Bone marrow (tissue), 2 donors: ENCODE measurements around the gene ZBTB40.

Source experiments
- DNase-seq, 2 donors: peaks; one replicate each; lab custom pipeline; 2025; lab: John Stamatoyannopoulos, UW

The ZBTB40 gene, protein sequence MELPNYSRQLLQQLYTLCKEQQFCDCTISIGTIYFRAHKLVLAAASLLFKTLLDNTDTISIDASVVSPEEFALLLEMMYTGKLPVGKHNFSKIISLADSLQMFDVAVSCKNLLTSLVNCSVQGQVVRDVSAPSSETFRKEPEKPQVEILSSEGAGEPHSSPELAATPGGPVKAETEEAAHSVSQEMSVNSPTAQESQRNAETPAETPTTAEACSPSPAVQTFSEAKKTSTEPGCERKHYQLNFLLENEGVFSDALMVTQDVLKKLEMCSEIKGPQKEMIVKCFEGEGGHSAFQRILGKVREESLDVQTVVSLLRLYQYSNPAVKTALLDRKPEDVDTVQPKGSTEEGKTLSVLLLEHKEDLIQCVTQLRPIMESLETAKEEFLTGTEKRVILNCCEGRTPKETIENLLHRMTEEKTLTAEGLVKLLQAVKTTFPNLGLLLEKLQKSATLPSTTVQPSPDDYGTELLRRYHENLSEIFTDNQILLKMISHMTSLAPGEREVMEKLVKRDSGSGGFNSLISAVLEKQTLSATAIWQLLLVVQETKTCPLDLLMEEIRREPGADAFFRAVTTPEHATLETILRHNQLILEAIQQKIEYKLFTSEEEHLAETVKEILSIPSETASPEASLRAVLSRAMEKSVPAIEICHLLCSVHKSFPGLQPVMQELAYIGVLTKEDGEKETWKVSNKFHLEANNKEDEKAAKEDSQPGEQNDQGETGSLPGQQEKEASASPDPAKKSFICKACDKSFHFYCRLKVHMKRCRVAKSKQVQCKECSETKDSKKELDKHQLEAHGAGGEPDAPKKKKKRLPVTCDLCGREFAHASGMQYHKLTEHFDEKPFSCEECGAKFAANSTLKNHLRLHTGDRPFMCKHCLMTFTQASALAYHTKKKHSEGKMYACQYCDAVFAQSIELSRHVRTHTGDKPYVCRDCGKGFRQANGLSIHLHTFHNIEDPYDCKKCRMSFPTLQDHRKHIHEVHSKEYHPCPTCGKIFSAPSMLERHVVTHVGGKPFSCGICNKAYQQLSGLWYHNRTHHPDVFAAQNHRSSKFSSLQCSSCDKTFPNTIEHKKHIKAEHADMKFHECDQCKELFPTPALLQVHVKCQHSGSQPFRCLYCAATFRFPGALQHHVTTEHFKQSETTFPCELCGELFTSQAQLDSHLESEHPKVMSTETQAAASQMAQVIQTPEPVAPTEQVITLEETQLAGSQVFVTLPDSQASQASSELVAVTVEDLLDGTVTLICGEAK

GRCh38 chr1:22451702-22452480, at the start of gene ZBTB40:
ZBTB40 (plus strand) TSS chr1:22451851; CDS start chr1:22489949, 38,098 bp downstream.
- peak; percentile 88 for DNase-seq

GRCh38 chr1:22402356-22403053, 49.1 kb upstream of the ZBTB40 start:
- no peak for DNase-seq

- DNase-seq: no peak
Observed at GRCh38 chr1:22404486-22404885, 47.2 kb upstream of the ZBTB40 start.

DNA sequence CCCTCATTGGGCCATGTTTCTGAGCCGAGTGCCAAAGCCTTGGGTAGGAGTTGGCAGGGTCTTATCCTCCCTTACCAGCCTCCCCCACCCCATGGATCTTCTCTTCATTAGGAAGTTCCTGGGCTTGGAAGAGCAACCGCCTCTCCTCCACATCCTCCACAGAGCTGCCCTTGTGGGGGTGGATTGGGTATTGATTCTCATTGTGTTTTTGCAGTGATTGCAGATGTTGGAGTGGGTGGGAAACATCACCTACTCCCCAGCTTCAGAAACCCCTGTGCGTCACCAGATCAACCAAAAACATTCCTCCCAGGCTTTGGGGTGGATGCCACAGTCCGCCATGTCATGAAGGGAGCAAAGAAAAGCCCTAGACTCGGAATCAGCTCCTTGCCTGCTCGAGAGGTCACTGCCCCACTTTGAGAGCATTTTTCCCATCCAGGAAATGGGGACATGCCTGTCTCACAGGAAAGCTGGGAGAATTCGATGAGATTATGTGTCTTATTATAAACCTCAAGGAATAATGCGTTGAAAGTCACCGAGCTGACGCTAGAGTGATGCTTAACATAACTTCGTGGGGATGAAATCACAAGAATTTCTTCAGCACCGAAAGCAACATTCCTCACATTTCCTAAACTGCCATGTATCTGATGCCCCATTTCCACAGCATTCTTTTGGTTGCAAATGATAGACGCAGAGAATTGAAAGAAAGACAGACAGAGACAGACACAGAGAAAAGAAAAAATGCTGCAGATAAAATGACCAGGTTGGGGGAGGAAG, 44.7 kb upstream of the ZBTB40 start:
- DNase-seq: no peak

DNA sequence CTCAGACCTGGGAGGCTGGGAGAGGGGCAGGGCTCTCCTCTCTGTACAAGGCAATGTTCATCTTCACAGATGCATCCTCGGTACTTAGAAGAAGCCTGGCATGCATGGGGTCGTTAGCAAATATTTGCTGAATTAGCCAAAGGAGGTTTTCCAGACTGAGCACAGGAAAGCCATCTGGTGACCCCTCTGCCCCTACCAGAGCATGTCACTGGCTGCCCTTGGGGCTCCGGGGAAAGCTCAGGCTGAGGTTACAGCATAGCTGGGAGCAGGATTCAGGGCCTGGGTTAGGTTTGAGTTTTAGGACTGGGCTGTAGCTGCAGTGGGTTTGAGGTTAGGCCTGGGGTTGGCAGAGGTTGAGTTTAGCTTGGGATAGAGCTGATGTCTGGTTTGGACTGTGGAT, 43.4 kb upstream of the ZBTB40 start:
- DNase-seq: no peak

GRCh38 chr1:22410401-22410800, 41.2 kb upstream of the ZBTB40 start:
- no peak for DNase-seq

DNA sequence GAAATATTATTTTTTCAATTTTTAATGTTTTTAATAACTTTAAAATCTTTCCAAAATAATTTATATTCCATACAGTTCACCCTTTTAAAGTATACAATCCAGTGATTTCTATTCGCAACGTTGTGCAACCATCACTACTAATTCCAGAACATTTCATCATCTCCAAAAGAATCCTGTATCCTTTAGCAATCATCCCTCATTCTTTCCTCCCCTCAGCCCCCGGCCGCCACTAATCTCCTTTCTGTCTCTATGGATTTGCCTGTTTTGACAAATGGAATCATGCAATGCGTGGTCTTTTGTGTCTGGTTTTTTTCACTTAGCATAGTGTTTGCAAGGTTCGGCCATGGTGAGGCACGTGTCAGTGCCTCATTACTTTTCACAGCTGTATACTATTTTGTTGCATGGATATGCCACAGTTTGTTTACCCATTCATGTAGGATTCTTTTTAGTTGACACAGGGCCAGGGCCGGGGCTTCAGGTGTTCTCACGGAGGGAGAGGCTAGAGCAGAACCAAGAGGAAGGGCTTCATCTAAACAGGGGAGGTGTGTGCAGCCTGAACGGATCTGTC, 40.6 kb upstream of the ZBTB40 start:
- DNase-seq: no peak

- no peak for DNase-seq
Observed at GRCh38 chr1:22411589-22411988, 40.1 kb upstream of the ZBTB40 start.

DNA sequence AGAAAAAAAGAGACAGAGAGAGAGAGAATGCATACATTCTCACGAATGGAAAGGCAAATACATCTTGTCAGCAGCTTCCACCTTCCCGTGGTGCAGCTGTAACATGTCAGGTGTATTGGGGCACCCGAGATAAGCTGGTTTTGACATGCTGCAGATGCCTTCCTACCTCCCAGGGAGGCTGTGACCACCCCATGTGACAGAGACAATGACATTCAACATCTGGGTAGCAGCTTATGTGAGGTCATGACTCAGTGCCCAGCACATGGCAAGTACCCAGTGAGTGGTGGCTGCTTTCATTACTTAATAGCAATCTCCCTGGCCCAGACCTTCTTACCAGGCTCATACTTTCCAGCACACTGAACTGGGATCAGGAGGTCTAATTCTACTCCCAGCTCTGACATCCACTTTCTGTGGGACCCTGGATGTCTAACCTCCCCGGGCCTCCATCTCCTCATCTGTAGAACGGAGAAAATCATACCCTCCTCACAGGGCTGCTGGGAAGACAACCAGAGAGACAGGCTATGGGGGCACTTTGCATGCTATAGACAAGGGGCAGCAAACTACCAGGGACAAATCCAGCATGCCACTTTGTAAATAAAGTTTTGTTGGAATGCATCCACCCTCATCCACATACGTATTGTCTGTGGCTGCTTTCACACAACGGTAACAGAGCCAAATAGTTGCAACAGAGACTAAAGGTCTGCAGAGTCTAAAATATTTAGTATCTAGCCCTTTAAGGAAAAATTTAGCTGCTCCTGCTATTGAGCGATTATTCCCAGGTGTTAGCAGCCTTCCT, 38.5 kb upstream of the ZBTB40 start:
- DNase-seq: no peak

DNA sequence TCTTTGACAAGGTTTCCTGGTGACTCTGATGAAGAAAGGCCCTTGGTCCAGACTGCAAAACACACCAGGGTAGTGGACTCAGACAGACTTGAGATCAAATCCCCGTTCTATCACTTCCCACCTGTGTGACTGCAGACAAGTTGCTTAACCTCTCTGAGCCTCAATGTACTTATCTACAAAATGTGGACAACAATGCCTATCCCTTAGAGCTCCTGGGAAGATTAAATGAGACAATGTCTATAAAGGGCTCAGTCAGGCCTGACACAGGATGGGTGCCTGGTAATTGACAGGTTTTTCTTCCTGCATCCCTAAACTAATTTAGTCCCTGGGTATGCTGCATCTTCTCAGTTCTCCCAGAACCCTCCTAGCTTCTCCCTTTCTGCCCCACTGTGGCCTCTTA, 37.9 kb upstream of the ZBTB40 start:
- no peak for DNase-seq

GRCh38 chr1:22414244-22414751, 37.4 kb upstream of the ZBTB40 start:
- DNase-seq: no peak

- DNase-seq: no peak
Observed at GRCh38 chr1:22415489-22415888, 36.2 kb upstream of the ZBTB40 start.

- DNase-seq: peak; percentile 18 to 28
Observed at GRCh38 chr1:22416555-22417454, 34.8 kb upstream of the ZBTB40 start.

- DNase-seq: no peak
Observed at GRCh38 chr1:22417466-22417865, 34.2 kb upstream of the ZBTB40 start.

DNA sequence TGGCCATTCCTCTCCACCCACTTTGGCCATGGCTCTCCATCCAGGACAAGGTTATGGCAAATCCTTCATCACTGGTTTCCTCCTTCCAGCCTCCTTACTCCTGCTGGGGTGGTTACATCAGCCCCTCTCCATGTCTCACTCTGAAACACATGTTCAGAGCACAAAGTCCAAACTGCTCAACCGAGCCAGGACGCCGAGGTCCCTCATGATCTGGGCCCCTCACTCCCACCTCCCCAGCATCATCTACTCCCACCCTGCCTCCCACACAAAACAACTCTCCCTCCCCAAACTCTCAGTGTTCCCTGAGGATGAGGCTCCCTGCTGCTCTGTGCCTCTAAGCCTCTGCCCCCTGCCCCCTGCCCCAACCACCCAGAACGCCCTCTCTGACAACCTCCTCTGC, 33.3 kb upstream of the ZBTB40 start:
- DNase-seq: no peak

DNA sequence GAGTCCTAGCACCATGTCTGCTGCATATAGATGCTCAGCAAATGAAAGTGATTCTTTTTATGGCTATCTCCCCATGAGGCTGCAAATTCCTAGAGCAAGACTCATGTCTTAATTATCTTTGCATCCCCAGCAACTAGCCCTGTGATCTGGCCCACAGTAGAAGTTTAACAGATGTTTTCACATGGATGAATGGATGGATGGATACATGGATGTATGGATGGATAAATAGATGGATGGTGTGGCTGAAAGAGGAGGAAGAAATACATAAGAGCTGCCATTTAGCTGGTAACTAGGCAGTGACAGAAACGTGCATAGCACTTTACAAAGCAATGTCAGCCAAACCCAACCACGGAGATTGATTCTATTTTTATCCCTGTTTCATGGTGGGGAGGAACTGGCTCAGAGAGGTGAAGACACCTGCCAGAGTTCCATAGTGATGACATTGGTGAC, 32.7 kb upstream of the ZBTB40 start:
- DNase-seq: no peak

GRCh38 chr1:22420455-22421053, 31.1 kb upstream of the ZBTB40 start:
- DNase-seq: peak; percentile 21 to 76
